ENCODE measurements around the gene CYP26B1. TPM values are rescaled to one million over a fixed set of nuclear protein-coding genes. Genes with fewer than 3 reads are reported as not detected.

The CYP26B1 gene
- total and polyA plus RNA-seq, 2 donors from 2014 or later: 2.5 to 3.1 TPM

DNA sequence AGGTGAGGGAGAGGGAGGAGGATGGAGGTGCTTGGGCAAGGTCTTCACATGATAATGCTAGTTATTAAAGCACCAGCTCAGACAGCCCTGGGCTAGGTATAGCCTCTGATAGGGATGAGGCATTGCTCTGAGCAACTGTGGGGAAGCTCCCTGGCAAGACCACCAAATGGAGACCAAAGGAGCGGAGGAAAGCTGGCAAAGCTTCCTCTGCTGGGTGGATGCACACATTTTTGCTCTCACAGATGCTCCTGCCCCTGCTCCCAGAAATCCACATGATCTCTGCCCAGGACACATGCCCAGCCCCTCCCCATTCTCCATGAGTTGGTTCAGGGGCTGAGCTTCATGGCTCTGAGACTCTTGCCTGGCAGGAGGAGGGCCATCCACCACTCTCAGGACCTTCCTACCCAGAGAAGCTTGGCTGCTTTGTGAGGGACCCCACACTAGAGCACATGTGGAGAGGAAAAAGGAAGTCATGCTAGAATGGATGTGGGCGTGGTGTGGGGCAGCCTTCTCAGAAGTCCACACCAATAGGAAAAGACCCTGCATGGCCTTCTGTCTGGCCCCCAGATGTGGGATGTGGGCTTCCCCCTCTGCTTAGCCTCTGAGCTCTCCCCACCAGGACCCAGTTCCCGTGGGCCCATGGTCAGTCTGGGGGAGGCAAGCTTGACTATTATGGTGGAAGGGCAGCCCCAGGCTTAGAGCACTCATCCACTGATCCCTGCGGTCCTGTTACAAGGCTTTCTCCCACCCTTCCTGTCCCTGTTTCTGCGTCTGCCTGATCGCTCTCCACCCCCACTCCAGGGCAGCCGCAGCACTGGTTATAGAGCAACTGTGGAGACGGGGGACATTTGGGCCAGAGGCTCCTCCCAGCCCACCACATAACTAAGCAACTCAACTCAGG, 10.5 kb upstream of the CYP26B1 start:
- no peaks in the 10 kb centered on the region for H3K36me3 ChIP-seq (ENCODE audit: control insufficient read depth in 2 of 3, insufficient read depth in 3 of 3, low read length in 3 of 3)
- H3K9me3 ChIP-seq (ENCODE audit: control insufficient read depth in 2 of 3, insufficient read depth in 1 of 3, low read length in 3 of 3): no peaks in the 10 kb centered on the region
- FAIRE-seq (no peak), DNase-seq (no peak)
- no peaks in the 10 kb centered on the region for H3K4me1 ChIP-seq (ENCODE audit: control insufficient read depth in 2 of 3, insufficient read depth in 2 of 3, low read depth in 1 of 3, low read length in 3 of 3)
- no peak overlapping the region for H3K27ac ChIP-seq (ENCODE audit: low read depth in 2 of 2, low read length in 2 of 2)
- no peak overlapping the region for H3K4me3 ChIP-seq (ENCODE audit: low read length in 3 of 3)
- intact Hi-C loops (cut with DNase I): no loop called here
- TF ChIP-seq, protein P1, sequence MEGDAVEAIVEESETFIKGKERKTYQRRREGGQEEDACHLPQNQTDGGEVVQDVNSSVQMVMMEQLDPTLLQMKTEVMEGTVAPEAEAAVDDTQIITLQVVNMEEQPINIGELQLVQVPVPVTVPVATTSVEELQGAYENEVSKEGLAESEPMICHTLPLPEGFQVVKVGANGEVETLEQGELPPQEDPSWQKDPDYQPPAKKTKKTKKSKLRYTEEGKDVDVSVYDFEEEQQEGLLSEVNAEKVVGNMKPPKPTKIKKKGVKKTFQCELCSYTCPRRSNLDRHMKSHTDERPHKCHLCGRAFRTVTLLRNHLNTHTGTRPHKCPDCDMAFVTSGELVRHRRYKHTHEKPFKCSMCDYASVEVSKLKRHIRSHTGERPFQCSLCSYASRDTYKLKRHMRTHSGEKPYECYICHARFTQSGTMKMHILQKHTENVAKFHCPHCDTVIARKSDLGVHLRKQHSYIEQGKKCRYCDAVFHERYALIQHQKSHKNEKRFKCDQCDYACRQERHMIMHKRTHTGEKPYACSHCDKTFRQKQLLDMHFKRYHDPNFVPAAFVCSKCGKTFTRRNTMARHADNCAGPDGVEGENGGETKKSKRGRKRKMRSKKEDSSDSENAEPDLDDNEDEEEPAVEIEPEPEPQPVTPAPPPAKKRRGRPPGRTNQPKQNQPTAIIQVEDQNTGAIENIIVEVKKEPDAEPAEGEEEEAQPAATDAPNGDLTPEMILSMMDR (IDR thresholded peaks at IDR 0.05; ENCODE audit: borderline replicate concordance, extremely low read depth, insufficient read depth): no peak
- H3K27me3 ChIP-seq (ENCODE audit: control insufficient read depth, insufficient read depth, low read length): no peaks in the 10 kb centered on the region
- H3K9ac ChIP-seq (ENCODE audit: low read length in 3 of 3): no peak overlapping the region

DNA sequence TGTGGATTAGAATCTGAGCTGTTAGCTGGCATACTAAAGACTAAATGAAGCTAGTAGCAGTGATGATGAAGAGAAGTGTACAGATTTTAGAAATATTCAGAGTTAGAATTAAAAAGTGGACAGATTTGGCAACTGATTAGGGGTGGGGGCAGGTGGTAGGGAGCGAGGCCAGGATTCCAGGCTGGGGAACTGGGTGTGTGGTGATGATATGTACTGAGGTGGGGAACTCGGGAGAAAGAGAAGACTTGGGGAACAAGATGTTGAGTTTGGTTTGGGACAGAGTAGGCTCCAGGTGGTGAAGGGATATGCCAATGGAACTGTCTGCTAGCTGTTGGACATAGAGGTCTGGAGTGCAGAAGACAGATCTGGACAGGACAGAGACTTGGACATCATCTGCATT, 9.2 kb upstream of the CYP26B1 start:
- TF ChIP-seq, protein P1 (IDR thresholded peaks at IDR 0.05; ENCODE audit: borderline replicate concordance, extremely low read depth, insufficient read depth): no peak
- Histone ChIP-seq H3K9ac (ENCODE audit: low read length in 3 of 3) (no peak overlapping the region), H3K27me3 (ENCODE audit: control insufficient read depth, insufficient read depth, low read length) (no peaks in the 10 kb centered on the region), H3K36me3 (ENCODE audit: control insufficient read depth in 2 of 3, insufficient read depth in 3 of 3, low read length in 3 of 3) (no peaks in the 10 kb centered on the region), H3K27ac (ENCODE audit: low read depth in 2 of 2, low read length in 2 of 2) (no peak overlapping the region), H3K4me1 (ENCODE audit: control insufficient read depth in 2 of 3, insufficient read depth in 2 of 3, low read depth in 1 of 3, low read length in 3 of 3) (no peaks in the 10 kb centered on the region), H3K4me3 (ENCODE audit: low read length in 3 of 3) (no peak overlapping the region), H3K9me3 (ENCODE audit: control insufficient read depth in 2 of 3, insufficient read depth in 1 of 3, low read length in 3 of 3) (no peaks in the 10 kb centered on the region)
- intact Hi-C loops (cut with DNase I): no loop called here
- DNase-seq (no peak), FAIRE-seq (no peak)

DNA sequence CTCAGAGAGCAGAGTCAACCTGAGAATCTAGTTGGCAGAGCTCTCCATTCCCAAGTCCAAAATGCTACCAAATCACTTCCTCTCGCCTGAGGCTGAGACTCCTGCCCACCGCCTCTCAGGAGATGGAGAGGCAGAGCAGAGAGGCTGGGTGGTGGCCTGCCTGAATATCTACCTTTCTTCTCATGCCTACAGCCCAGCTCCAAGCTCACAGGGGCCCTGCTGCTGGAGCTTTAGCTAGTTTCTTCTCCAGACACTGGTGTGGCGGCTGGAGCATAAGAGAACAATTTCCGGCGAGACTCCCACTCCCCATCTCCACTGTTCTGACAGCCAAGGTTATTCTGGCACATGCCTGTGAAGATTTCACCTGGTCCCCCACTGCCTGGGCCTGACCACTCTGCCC, 8.1 kb upstream of the CYP26B1 start:
- TF ChIP-seq, protein P1 (IDR thresholded peaks at IDR 0.05; ENCODE audit: borderline replicate concordance, extremely low read depth, insufficient read depth): no peak
- Histone ChIP-seq H3K36me3 (ENCODE audit: control insufficient read depth in 2 of 3, insufficient read depth in 3 of 3, low read length in 3 of 3) (no peaks in the 10 kb centered on the region), H3K27ac (ENCODE audit: low read depth in 2 of 2, low read length in 2 of 2) (no peak overlapping the region), H3K27me3 (ENCODE audit: control insufficient read depth, insufficient read depth, low read length) (peaks cover 5% of the 10 kb centered on the region), H3K9me3 (ENCODE audit: control insufficient read depth in 2 of 3, insufficient read depth in 1 of 3, low read length in 3 of 3) (no peaks in the 10 kb centered on the region), H3K4me3 (ENCODE audit: low read length in 3 of 3) (no peak overlapping the region), H3K4me1 (ENCODE audit: control insufficient read depth in 2 of 3, insufficient read depth in 2 of 3, low read depth in 1 of 3, low read length in 3 of 3) (no peaks in the 10 kb centered on the region), H3K9ac (ENCODE audit: low read length in 3 of 3) (no peak overlapping the region)
- DNase-seq (peak in 1 of 5 donors; percentile 7), FAIRE-seq (no peak)
- intact Hi-C loops (cut with DNase I): no loop called here

All from kidney (tissue), 14 donors.